ENCODE data around the gene DUSP2.

The DUSP2 gene, protein sequence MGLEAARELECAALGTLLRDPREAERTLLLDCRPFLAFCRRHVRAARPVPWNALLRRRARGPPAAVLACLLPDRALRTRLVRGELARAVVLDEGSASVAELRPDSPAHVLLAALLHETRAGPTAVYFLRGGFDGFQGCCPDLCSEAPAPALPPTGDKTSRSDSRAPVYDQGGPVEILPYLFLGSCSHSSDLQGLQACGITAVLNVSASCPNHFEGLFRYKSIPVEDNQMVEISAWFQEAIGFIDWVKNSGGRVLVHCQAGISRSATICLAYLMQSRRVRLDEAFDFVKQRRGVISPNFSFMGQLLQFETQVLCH

DNA sequence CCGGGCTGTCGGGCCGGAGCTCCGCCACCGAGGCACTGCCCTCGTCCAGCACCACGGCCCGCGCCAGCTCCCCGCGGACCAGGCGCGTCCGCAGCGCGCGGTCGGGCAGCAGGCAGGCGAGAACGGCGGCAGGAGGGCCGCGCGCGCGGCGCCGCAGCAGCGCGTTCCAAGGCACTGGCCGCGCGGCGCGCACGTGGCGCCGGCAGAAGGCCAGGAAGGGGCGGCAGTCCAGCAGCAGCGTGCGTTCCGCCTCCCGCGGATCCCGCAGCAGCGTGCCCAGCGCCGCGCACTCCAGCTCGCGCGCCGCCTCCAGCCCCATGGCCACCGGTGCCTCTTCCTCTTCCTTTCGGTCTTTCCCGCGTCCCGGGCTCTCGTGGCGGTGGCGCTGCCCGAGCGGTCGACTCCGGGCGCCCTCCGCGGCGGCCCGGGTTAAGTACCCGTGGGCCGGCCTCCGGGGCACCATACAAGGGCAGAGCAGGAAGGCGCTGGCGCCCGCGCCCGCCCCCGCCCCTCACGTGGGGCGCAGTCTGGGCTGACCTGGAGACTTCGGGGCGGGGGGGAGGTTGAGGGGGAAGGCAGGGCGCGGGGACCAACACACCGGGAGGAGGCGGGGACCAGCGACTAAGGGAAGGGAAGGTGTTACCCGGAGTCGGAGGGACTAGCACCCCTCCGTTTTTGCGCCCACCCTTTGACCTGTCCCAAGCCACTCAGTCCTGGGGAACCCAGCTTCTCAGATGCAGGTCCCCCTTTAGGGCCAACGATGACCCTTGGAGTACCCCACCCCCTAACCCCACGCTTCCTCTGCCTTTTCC is at the start of gene DUSP2:
Gene DUSP2 (minus strand): TSS at position 405 of the 812 bp plus-strand sequence. CDS start 86 bp downstream, at position 319.
- DNase-seq (ENCODE audit: low spot score): peak; percentile 88

DNA sequence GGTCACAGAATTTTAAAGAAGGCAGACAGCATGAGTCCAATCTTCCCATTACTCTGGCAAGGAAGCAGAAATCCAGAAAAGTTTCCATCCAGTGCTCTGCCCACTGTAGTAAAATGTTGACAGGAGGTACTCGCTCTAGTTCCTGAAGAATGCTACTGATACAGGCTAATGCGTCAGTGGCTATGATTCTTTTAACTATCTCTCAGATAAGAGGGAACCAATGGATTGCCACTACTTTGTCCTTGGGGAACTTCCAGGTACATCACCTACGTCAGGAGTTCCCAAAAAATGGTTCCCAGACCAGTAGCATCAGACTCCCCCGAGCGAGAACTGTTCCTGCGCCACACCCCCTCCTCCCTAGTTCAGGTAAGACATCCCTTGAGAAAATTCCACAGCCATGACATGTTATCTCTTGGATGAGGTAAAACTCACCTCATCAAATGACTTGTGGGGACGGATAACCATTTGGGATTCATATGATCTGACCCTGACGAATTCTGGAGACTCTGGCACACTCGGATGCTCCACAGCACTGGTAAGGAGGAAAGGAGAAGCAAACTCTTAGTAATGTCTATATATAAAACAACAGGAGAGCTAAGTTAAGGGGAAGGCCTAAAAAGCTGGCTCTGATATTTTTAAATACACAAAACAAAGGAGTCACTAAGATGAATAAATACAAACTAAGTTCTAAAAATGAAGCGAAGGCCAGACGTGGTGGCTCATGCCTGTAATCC is 46.9 kb upstream of the DUSP2 start:
- no peak for DNase-seq (ENCODE audit: low spot score)

DNA sequence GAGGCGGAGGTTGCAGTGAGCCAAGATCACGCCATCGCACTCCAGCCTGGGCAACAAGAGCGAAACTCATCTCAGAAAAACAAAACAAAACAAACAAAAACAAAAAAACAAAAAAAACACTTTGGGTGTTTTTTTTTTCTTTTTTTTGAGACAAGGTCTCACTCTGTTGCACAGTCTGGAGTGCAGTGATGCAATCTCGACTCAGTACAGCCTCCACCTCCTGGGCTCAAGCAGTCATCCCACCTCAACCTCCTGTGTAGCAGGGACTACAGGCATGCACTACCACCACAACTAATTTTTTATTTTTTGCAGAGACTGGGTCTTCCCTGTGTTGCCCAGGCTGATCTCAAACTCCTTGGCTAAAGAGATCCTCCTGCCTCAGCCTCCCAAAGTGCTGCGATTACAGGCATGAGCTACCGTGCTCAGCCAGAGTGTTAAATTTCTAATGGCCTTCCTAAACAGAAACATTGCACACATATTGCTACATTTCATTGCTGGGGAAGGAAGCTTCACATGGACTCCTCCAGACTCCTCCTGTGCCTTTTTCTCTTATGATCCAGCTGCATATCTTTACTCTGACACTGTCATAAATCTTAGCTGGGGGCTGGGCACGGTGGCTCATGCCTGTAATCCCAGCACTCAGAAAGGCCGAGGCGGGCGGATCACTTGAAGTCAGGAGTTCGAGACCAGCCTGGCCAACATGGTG is 43.7 kb upstream of the DUSP2 start:
- no peak for DNase-seq (ENCODE audit: low spot score)

DNA sequence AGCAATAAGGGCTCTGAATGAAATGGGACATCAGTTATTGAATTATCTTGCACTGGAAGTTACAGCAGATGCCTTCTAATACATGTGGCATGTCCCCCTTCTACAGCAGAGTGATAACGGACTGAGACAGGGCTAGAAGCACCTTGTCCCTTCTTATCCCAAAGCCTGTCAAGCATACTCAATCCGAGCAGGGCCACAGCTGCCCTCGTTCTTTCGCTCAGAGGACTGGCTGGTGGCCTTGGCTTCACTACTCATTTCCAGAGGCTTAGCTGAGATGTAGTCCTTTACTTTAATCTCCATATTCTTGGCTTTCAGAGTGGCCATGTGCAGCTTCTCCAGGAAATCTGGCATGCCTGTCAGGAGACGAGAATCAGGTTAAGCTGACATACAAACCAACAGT is 41.3 kb upstream of the DUSP2 start:
- DNase-seq (ENCODE audit: low spot score): no peak

DNA sequence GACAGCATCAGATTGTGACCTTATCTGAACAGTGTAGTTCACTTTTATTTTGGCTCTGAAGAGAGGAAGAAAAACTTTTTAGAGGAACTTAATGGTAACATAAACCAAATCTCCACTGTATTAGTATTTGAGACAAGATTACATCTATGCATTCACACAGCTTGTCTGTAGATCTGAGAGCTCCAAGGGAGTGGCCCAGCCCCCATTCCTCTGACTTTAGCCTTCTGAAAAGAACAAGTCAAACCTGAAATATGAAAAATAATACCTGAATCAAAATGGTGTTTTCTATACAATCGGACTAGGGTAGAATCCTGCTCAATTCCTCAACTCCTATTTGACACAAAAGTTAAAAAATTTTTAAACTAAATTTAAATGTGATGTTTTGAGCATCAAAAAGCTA is 40.3 kb upstream of the DUSP2 start:
- no peak for DNase-seq (ENCODE audit: low spot score)

DNA sequence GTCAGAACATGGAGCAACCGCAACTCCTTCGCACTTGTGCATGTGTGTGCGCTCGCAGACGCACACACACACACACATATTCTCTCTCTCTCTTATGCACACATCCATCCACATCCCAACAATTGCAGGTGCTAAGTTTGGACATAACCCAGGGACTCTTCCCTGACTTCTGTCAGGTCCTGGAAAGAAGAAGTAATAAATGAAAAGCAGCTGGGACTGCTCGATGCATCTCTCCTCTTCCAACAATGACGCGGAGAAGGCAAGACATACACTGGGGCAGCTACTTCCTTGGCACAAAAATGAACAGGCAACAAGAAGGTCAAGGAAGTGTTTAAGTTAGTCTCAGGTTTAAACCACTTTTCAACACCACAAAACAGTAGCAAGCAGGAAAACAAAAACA is 39.7 kb upstream of the DUSP2 start:
- DNase-seq (ENCODE audit: low spot score): no peak

DNA sequence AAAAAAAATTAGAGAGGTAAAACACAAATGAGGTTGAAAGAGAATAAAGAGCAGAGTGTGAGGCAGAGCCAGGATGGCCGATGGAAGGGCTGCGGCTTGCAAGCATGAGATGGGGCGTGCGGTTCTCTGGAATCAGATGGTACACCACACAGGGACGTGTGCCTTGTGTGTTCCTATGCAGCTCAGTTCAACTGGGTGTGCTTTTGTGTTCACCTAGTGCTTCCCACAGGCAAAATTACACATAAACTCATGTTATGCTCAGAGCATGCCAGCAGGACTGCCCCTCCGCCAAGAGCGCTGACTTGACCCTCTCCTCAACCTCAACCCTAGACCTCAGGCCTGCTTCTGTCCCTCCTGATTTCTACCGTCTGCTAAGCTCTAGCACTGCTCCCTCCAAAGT is 38.9 kb upstream of the DUSP2 start:
- no peak for DNase-seq (ENCODE audit: low spot score)

DNA sequence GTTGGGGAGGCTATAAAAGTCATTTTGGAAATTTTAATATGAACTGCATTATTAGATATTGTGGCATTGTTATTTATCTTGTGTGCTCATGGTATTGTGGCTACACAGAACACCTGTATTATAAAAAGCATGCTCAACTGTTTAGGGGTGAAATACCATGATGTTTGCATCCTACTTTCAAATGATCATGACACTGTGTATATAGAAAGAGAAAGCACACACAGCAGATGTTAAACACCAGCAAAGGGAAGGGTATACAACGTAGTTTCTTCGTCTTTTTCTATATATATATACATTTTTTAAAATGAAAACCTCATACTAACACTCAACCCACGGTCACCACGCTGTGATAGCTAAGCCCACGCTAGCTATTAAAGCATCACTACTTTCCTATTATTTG is 36.3 kb upstream of the DUSP2 start:
- DNase-seq (ENCODE audit: low spot score): no peak

DNA sequence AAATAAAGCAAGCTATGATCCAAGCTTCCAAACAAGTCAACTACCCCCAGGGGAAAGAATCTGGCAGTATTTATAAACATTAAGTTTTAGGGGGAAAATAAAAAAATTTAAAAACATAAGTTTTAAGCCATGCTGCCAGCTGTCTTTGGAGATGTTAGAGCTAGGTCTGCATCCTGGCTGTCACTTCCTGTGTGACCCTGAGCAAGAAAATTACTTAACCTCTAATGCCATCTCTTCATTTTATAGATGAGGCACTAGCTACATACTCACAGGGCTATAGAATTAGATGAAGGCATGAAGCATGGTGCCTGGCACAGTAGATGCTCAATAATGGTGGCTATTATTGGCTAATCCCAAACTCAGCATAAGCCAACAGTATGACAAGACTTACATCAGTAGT is 35.3 kb upstream of the DUSP2 start:
- DNase-seq (ENCODE audit: low spot score): no peak

DNA sequence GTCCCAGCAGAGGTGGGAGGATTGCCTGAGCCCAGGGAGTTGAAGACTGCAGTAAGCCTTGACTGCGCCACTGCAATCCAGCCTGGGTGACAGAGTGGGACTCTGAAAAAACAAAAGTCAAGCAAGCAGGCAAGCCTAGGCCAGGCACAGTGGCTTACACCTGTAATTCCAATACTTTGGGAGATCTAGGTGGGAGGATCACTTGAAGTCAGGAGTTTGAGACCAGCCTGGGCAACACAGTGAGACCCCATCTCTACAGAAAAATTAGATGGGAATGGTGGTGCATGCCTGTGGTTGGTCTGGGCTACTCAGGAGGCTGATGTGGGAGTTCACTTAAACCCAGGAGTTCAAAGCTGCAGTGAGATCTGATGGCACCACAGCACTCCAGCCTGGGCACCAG is 34.8 kb upstream of the DUSP2 start:
- DNase-seq (ENCODE audit: low spot score): no peak

DNA sequence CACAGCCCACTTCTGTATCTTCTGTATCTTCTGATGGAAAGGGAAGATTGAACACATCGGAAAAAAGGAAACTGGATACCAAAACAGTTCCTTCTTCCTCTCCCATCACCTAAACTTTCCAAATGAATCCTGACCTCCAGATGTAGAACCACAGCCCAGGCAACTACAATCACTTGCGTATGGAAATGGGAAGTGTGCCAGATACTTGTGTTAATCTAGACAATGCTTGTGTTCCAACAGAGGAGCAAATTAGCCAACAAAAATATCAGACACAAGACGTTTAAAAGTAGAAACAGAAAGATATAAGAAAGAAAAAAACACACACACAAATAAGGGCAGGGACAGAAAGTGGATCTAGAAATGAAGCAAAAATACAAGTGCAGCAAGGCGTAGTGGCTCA is 31.4 kb upstream of the DUSP2 start:
- no peak for DNase-seq (ENCODE audit: low spot score)

DNA sequence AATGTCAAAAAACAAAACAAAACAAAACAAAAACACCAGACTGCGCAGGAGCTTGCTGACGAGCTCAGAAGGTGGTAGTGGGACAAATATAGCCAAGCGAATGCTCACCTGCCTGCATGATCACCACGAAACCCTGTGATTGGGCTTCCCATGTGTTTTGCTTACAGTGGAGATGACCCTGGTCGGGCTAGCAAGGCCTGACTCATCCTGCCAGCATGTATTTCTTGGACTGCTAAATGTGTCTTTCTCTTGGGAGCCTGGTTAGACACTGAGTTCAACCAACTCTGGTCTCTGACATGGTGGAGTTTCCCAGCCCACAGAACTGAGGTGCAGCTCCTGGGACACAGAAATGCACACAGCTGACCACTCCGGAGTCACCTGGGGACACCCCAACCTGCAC is 30.7 kb upstream of the DUSP2 start:
- no peak for DNase-seq (ENCODE audit: low spot score)

DNA sequence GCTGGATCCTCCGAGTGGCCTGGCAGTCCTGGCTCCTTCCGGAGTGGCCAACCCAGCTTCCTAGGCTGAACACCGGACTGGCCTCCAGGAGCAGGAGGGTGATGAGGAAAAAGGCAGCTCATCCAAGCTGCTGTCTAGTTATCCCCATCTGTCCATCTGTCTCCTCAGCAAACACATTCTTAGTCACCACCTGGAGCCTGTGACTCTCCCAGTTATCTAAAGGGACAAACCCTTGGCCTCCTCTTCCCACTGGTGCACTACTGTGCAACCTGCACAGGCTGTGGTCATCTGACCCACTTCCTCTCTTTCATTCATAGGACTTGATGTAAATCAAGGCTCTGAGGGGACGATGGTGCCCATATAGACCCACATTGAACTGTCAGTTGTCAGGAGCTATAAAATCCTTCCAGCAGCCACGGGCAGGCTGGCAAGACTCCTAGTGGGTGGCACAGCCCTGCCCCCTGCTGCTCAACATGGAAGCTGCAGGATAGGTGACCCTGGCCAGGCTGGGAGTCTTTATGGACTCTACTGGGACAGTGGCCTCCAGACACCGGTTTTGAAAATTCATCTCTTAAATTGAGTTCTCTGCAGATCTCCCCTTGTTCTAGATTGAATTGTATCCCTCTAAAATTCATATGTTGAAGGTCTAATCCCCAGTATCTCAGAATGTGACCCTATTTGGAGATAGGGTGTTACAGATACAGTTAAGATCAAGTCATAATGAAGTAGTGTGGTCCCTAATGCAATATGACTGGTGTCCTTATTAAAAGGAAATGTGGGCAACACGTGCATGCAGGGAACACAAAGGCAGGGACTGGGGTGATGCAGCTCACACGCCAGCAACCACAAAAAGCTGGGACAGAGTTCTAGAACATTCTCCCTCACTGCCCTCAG is 29.3 kb upstream of the DUSP2 start:
- DNase-seq (ENCODE audit: low spot score): peak; percentile 87

DNA sequence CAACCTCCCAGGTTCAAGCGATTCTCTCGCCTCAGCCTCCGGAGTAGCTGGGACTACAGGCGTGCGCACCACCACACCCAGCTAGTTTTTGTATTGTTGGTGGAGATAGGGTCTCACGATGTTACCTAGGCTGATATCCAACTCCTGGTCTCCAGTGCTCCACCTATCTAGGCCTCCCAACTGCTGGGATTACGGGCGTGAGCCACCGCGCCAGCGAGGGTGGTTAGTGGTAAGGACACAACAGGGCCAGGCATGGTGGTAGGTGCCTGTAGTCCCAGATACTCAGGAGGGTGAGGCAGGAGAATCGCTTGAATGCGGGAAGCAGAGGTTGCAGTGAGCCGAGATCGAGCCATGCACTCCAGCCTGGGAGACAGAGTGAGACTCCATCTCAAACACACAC is 26.6 kb upstream of the DUSP2 start:
- DNase-seq (ENCODE audit: low spot score): no peak

DNA sequence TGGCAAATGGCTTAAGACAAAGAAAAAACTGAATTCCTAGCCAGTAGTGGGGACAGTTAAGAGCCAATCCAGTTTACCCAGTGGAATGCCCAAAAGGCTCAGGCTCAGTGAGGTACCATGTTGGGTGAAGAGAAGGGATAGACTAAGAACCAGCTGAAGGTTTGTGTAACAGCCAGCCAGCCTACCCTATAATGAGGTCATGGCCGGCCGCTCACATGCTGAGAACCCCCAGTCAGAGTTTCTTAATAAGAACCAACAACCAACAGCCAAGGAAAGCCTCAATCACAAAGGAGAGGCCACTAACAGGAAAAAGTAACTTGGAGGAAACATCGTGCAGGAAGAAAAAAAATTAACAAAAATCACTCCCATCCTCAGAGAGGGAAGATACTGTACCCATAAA is 25.4 kb upstream of the DUSP2 start:
- DNase-seq (ENCODE audit: low spot score): no peak

DNA sequence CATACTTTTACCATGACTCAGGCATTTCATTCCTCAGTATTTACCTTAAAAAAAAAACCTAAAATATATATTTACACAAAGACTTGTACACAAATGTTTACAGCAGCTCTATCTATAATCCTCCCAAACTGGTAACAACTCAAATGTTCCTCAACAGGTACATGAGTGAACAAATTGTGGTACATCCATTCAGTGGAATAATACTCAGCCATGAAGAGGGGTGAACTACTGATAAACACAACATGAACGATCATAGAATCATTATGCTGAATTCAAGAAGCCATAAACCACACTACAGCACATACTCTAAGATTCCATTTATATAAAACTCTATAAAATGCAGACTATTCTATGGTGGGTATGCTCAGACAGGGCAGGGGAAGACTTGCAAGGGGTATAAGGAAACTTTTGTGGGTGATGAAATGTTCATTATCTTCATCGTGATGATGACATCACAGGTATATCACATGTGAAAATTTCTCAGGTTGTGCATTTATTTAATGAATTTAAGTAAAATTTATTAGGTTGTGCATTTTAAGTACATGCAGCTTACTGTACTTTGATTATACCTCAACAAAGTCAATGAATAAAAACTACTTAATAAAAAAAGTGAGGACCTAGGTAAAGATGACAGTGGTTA is 24.7 kb upstream of the DUSP2 start:
- DNase-seq (ENCODE audit: low spot score): no peak

DNA sequence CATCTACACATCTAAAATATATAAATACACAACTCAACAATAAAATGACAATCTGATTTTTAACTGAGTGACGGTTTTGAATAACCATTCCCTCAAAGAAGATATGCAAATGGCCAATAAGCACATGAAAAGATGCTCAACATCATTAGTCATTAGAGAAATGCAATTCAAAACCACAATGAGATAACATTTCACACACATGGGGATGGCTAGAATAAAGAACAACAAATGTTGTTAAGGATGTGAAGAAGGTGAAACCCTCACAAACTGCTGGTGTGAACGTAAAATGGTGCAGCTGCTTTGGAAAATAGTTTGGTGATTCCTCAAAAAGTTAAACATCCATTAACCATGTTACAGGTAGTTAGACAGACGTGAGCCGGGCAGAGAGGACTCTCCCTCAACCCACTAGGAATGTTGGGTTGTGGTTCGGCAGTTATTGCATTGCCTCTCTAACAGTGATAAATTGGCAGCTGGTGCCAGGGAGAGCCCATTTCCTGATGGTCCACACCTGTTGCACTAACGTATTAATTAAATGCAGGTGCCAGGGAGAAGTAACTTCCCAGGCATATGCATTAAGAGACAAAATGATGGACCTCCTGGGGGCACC is 22.3 kb upstream of the DUSP2 start:
- no peak for DNase-seq (ENCODE audit: low spot score)

DNA sequence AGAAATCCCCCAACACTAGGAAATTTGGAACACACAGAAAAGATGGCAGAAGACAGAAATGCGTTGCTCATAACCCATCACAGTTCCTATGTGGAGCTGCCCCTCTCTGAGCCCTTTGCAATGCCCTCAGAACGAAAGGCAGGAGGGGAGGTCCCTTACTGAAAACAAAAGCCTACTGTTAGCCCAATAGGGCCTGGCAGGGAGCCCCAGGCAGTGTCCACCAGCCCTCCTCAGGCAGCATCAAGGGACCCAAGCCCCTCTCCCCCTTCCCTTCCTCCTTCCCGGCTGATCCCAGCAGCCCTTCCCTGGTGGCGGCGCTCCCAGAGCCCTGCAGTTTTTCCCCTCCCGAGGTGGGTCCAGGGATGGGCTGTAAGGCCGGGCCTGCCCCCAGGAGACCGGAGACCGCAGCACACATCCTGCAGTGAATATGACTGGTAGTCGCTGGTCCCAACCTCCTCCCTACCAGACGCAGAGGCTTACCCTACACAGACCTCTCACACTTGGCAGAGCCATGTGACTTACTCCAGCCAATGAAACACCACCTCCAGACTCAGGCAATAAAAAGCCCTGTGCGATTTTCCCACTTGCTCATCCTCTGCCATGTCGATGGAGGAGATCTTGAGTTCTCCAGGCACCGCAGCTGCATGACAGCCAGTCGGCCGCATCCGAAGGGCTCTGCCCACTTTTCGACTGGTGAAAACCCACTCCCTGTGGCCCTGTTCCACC is 19.4 kb upstream of the DUSP2 start:
- peak; percentile 85 for DNase-seq (ENCODE audit: low spot score)

DNA sequence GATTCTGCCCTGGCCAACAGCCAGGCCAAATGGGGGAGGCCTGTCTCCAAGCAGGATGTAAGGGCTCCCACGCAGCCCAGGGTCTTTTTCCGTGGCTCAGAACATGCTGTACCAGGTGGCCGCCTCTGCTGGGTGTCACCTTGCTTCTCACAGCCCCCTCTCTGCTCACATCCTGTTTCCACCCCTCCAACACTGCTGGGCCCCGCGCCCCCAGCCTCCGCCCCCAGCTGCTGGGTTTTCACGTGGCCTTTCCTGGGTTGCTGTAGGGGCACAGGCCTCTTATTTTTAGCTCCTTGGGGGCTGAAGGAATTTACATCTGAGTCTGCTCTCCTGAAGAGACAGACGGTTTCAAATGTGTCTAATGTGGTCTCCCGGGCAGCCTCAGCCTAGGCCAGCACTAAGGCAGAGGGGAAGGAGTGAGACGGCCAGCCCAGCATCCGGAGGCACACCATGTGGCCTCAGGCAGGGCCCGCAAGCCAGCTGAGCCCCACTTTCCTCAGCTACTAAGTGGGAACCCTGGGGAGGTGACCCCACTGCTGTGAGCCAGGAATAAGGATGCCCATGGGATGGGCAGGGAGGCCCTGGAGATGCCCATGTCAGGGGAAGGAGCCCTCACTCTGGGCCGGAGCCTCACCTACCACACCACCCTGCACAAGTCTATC is 18.7 kb upstream of the DUSP2 start:
- DNase-seq (ENCODE audit: low spot score): peak; percentile 88

Data from NAMALWA (cell line).